Measurements from ENCODE around the gene GPAT3. TPM values are rescaled to one million over a fixed set of nuclear protein-coding genes. Genes with fewer than 3 reads are reported as not detected.

The GPAT3 gene
- total RNA-seq, 4 donors from 2014 or later: 4.4 to 37.5 (median 10.2) TPM

DNA sequence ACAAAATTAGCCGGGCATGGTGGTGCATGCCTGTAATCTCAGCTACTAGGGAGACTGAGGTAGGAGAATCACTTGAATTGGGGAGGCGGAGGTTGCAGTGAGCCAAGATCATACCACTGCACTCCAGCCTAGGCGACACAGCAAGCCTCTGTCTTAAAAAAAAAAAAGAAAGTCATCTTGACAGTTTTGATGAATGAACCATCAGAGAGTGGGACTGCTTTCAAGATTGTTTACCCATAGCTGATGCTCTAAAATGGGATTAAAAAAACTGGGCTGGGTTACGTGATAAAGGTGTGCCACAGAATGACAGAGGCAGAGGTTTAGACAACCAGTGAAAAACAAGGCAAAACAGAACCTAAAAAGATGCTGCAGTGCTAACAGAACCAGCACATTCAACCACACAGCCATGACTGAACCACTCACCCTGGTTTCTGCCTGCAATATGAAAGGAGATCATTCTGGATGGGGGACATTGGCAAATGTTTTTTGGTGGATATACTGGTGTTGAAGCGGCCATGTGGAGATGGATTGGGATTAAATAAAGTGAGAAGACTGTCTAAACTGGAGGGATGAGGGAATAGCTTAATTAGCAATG is 22.2 kb downstream of the GPAT3 start:
- TF ChIP-seq, protein P1, sequence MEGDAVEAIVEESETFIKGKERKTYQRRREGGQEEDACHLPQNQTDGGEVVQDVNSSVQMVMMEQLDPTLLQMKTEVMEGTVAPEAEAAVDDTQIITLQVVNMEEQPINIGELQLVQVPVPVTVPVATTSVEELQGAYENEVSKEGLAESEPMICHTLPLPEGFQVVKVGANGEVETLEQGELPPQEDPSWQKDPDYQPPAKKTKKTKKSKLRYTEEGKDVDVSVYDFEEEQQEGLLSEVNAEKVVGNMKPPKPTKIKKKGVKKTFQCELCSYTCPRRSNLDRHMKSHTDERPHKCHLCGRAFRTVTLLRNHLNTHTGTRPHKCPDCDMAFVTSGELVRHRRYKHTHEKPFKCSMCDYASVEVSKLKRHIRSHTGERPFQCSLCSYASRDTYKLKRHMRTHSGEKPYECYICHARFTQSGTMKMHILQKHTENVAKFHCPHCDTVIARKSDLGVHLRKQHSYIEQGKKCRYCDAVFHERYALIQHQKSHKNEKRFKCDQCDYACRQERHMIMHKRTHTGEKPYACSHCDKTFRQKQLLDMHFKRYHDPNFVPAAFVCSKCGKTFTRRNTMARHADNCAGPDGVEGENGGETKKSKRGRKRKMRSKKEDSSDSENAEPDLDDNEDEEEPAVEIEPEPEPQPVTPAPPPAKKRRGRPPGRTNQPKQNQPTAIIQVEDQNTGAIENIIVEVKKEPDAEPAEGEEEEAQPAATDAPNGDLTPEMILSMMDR (IDR thresholded peaks at IDR 0.05; ENCODE audit: low read depth): no peak

DNA sequence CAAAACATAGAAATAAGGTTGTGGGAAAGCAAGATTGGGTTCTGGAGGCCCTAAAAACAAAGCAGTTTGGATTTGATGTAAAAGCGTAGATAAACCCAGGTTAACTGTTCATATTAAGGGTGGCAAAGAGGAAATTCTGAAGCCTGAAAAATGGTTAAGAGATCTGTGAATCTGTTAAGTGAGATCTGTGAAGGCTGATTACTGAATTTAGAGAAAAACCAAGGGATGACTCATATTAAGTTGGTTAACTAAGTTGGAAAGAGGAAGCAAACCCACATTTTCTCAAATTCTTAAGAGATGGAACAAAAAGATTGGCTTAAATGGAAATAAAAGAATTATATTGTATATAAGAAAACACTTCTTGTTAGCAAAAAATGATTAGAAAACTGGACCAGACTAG is 22.8 kb downstream of the GPAT3 start:
- TF ChIP-seq, protein P1 (IDR thresholded peaks at IDR 0.05; ENCODE audit: low read depth): no peak

DNA sequence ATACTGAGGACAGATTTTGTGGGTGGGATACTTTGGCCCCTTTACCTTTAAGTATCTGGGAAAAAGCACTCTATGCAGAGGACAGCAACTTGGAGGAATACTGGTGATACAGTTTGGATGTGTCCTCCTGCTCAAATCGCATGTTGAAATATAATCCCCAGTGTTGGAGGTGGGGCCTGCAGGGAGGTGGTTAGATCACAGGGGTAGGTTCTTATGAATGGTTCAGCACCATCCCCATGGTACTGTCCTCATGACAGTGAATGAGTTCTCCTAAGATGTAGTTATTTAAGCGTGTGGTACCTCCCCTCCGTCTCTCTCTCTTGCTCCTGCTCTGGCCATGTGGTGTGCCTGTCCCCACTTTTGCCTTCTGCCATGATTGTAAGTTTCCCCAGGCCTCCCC is 24.6 kb downstream of the GPAT3 start:
- TF ChIP-seq, protein P1 (IDR thresholded peaks at IDR 0.05; ENCODE audit: low read depth): no peak

GRCh38 chr4:83561381-83561780 is 25.5 kb downstream of the GPAT3 start:
- TF ChIP-seq, protein P1 (IDR thresholded peaks at IDR 0.05; ENCODE audit: low read depth): no peak

DNA sequence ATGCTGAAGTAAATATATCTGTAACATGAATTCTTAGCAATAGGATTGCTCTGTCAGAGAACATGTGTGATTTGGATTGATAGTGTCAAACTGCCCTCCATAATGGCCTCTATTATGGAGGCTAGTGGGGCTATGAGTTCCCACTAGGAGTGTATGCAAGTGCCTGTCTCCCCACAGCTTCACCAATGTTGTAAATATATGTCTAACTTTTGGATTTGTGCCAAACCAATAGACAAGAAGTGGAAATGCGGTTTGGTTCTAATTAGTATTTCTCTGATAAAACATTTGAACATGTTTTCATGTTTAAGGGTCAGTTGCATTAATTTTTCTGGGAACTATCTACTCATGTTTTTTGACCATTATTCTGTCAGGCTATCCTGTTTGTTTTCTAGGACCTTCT is 28.1 kb downstream of the GPAT3 start:
- TF ChIP-seq, protein P1 (IDR thresholded peaks at IDR 0.05; ENCODE audit: low read depth): no peak

GRCh38 chr4:83568062-83568461 is 32.2 kb downstream of the GPAT3 start:
- TF ChIP-seq, protein P1 (IDR thresholded peaks at IDR 0.05; ENCODE audit: low read depth): no peak

- TF ChIP-seq, protein P1 (IDR thresholded peaks at IDR 0.05; ENCODE audit: low read depth): no peak
Observed at GRCh38 chr4:83569429-83569828, 33.5 kb downstream of the GPAT3 start.
